Measurements from ENCODE around the gene OGDH.

The OGDH gene

DNA sequence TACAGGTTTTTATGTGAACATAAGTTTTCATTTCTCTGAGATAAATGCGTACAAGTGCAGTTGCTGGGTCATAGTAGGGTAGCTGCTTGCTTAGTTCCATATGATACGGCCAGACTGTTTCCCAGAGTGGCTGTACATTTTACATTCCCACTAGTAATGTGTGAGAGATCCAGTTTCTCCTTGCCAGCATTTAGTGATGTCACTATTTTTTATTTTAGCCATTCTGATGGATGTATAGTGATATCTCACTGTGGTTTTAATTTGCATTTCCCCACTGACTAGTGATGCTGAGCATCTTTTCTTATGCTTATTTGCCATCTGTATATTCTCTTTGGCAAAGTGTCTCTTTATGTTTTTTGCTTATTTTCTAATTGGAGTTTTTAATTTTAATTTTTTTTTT, 146.4 kb downstream of the OGDH start:
- H3K4me1 ChIP-seq (ENCODE audit: low read length): peaks cover 22% of the 10 kb centered on the region
- H3K79me2 ChIP-seq (ENCODE audit: low read length): peaks cover 76% of the 10 kb centered on the region
- H2AFZ ChIP-seq (ENCODE audit: low read length): no peak overlapping the region
- H3K4me2 ChIP-seq (ENCODE audit: low read depth, low read length): no peak overlapping the region
- H3F3A ChIP-seq (ENCODE audit: insufficient read depth, low read length): peaks cover 32% of the 10 kb centered on the region
- H3K36me3 ChIP-seq (replicated peaks; ENCODE audit: insufficient read depth, low read length): no peaks in the 10 kb centered on the region
- TF ChIP-seq, protein P1, sequence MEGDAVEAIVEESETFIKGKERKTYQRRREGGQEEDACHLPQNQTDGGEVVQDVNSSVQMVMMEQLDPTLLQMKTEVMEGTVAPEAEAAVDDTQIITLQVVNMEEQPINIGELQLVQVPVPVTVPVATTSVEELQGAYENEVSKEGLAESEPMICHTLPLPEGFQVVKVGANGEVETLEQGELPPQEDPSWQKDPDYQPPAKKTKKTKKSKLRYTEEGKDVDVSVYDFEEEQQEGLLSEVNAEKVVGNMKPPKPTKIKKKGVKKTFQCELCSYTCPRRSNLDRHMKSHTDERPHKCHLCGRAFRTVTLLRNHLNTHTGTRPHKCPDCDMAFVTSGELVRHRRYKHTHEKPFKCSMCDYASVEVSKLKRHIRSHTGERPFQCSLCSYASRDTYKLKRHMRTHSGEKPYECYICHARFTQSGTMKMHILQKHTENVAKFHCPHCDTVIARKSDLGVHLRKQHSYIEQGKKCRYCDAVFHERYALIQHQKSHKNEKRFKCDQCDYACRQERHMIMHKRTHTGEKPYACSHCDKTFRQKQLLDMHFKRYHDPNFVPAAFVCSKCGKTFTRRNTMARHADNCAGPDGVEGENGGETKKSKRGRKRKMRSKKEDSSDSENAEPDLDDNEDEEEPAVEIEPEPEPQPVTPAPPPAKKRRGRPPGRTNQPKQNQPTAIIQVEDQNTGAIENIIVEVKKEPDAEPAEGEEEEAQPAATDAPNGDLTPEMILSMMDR (IDR thresholded peaks at IDR 0.05; ENCODE audit: low read length): no peak
- TF ChIP-seq EZH2phosphoT487 (IDR thresholded peaks at IDR 0.05; ENCODE audit: low read length): no peak
- TF ChIP-seq EZH2 (optimal IDR thresholded peaks at IDR 0.05; ENCODE audit: low read depth, low read length): no peak
- no peaks in the 10 kb centered on the region; the same call in 1 of the 2 replicates for H4K20me1 ChIP-seq (ENCODE audit: insufficient read depth, low read length)
- no peaks in the 10 kb centered on the region for H3K27me3 ChIP-seq (replicated peaks; ENCODE audit: insufficient read depth, low read length)
- H3K4me3 ChIP-seq (ENCODE audit: low read length): no peak overlapping the region
- no peaks in the 10 kb centered on the region for H3K9me3 ChIP-seq (replicated peaks; ENCODE audit: insufficient read depth, low read length)
- no peak for DNase-seq
- no peak overlapping the region for H3K27ac ChIP-seq (ENCODE audit: low read length)
- no peaks in the 10 kb centered on the region for H3K9me2 ChIP-seq (replicated peaks; ENCODE audit: insufficient read depth, low read length)
- no peak overlapping the region for H3K9ac ChIP-seq (ENCODE audit: low read length)

DNA sequence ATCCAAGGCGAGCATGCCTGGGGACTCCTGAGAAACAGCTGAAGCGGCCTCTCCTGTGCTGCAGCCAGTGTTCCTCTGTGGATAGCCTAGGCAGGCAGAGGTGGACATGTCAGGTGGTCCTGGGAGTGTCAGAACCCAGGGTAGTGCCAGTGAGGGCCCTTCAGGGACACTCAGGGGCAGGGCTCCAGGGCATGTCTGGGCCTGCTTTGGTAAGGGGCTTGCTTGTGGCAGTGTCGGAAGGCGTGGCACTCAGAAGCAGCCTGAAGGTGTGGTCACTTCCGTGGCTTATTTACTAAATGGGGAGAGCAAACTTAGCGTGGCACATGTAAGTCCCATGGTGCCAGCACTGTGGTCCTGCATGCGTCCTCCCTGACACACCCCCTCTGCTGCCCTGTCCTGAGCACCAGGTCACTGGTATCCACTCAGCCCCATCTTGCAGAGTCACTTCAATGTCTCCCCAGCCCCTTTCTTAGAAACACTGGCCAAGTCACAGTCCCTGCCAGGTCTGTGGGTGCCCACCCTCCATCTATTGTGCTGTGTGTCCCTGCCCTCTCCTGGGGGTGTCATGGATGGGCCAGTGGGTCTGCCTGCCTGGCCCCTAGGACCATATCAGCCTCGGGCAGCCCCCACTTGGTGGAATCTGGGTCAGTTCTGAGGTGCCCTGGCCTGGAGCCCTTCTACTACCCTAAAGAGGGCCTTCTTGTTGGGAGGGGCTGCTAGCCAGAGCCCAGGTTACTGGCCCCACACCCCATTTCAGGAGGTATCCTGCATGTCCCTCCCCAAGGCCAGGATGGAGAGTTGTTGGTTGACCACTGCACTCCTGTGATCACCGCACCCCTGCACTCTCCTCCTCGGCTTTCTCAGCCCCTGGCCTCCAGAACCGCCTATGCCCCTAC, 148.6 kb downstream of the OGDH start:
- TF ChIP-seq EZH2phosphoT487 (IDR thresholded peaks at IDR 0.05; ENCODE audit: low read length) (no peak), EZH2 (optimal IDR thresholded peaks at IDR 0.05; ENCODE audit: low read depth, low read length) (no peak)
- TF ChIP-seq, protein P1 (IDR thresholded peaks at IDR 0.05; ENCODE audit: low read length): no peak
- Histone ChIP-seq H3K4me1 (ENCODE audit: low read length) (peaks cover 21% of the 10 kb centered on the region), H4K20me1 (ENCODE audit: insufficient read depth, low read length) (no peaks in the 10 kb centered on the region; the same call in 1 of the 2 replicates)

DNA sequence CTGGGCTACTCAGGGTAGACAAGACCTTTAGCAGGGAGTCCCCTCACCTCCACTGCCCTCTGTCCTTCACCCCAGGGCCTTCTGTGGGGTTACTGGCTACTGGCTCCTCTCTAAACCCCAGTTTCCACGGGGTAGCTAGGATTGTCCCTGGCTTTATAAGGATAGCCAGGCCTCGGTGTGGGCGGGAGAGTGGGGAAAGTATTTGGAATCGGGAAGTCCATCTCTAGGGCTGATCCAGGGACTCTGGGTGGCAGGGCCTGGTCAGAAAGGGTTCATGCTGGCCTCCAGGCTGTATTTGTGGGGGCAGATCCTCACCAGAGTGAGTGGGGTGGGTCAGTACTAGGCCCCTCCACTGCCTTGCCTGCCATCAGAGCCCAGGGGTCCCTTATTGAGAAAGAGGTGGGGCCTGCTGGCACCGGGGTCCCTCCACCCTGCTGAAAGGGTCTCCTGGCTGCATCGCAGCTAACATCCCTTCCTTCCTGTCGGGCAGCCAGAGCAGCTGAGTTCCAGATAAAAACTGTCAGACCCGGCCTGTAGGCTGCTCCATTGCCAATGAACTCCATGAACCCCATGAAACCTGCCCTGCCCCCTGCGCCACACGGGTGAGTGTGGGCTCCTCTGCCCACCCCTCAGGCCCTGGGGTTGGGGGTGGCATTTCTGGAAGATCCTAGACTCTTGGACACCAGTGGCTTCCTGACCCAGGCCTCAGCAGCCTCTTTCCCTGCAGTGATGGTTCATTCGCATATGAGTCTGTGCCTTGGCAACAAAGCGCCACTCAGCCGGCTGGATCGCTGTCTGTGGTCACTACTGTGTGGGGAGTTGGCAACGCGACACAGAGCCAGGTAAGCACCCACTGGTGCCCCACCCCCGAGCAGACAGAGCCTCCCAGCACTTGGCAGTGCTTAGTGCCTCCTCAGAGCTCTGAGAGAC, 149.5 kb downstream of the OGDH start:
- no peaks in the 10 kb centered on the region; the same call in 1 of the 2 replicates for H4K20me1 ChIP-seq (ENCODE audit: insufficient read depth, low read length)
- H3K4me3 ChIP-seq (ENCODE audit: low read length): no peak overlapping the region
- no peaks in the 10 kb centered on the region for H3K9me2 ChIP-seq (replicated peaks; ENCODE audit: insufficient read depth, low read length)
- peaks cover 55% of the 10 kb centered on the region for H3K79me2 ChIP-seq (ENCODE audit: low read length)
- no peaks in the 10 kb centered on the region for H3K9me3 ChIP-seq (replicated peaks; ENCODE audit: insufficient read depth, low read length)
- H3K36me3 ChIP-seq (replicated peaks; ENCODE audit: insufficient read depth, low read length): no peaks in the 10 kb centered on the region
- TF ChIP-seq, protein P1 (IDR thresholded peaks at IDR 0.05; ENCODE audit: low read length): no peak
- TF ChIP-seq EZH2phosphoT487 (IDR thresholded peaks at IDR 0.05; ENCODE audit: low read length) (no peak), EZH2 (optimal IDR thresholded peaks at IDR 0.05; ENCODE audit: low read depth, low read length) (no peak)
- no peaks in the 10 kb centered on the region for H3K27me3 ChIP-seq (replicated peaks; ENCODE audit: insufficient read depth, low read length)
- no peak overlapping the region for H3K27ac ChIP-seq (ENCODE audit: low read length)
- no peak overlapping the region for H3K4me2 ChIP-seq (ENCODE audit: low read depth, low read length)
- no peak for DNase-seq
- no peak overlapping the region for H3K9ac ChIP-seq (ENCODE audit: low read length)
- H3F3A ChIP-seq (ENCODE audit: insufficient read depth, low read length): peaks cover 10% of the 10 kb centered on the region
- H2AFZ ChIP-seq (ENCODE audit: low read length): no peak overlapping the region
- H3K4me1 ChIP-seq (ENCODE audit: low read length): peaks cover 11% of the 10 kb centered on the region

More for the DNA sequence above, 148.6 kb downstream of the OGDH start:
- no peaks in the 10 kb centered on the region for H3K27me3 ChIP-seq (replicated peaks; ENCODE audit: insufficient read depth, low read length)
- no peak overlapping the region for H2AFZ ChIP-seq (ENCODE audit: low read length)
- no peaks in the 10 kb centered on the region for H3K9me2 ChIP-seq (replicated peaks; ENCODE audit: insufficient read depth, low read length)
- H3K9ac ChIP-seq (ENCODE audit: low read length): no peak overlapping the region
- no peak overlapping the region for H3K4me2 ChIP-seq (ENCODE audit: low read depth, low read length)
- no peaks in the 10 kb centered on the region for H3K9me3 ChIP-seq (replicated peaks; ENCODE audit: insufficient read depth, low read length)
- DNase-seq: no peak
- H3K36me3 ChIP-seq (replicated peaks; ENCODE audit: insufficient read depth, low read length): no peaks in the 10 kb centered on the region
- peaks cover 64% of the 10 kb centered on the region for H3K79me2 ChIP-seq (ENCODE audit: low read length)
- no peak overlapping the region for H3K4me3 ChIP-seq (ENCODE audit: low read length)
- H3F3A ChIP-seq (ENCODE audit: insufficient read depth, low read length): peaks cover 19% of the 10 kb centered on the region
- no peak overlapping the region for H3K27ac ChIP-seq (ENCODE audit: low read length)
